ENCODE data around the gene CASP8AP2.
"Not testable (repeated sequence)": the region's sequence is repeated elsewhere in the genome, so short reads cannot be mapped to it uniquely, and the experiment has no call there.

CASP8AP2 gene

DNA sequence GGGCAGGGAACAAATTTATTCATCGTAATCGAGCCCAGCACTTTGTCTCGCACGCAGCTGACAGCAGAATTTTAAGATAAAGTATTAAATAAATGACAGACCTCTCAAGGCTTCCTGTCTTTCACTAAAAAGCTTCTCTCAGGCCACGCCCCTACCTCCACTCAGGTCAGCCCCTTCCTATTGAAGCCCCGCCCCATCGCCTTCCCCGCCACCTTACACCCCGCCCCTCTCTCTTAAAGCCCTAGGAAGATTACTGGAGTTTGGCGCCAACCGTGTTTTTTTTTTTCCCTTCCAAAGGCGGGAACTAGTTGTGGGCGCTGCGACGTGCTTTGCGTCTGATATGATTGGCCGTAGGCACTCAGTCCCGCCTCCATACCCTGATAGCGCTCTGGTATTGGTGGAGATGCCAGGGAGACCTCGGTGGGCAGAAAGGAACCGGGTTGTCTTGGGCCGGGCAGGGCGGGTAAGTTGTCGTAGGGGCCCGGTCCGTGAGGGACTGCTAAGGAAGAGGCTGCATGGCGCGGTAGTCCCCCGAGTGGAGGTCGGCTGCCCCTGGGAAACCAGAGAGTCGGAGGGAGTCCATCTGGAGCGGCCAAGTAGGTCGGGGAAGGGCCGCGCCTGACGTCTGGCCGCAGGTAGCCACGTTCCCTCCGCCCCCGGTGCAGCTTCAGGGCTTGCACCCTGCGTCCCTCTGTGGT lies at the start of gene CASP8AP2:
Gene CASP8AP2, plus strand, starts transcription at position 409 of the 698 bp plus-strand sequence.
- peak; percentile 85 for DNase-seq (ENCODE audit: low read depth)

DNA sequence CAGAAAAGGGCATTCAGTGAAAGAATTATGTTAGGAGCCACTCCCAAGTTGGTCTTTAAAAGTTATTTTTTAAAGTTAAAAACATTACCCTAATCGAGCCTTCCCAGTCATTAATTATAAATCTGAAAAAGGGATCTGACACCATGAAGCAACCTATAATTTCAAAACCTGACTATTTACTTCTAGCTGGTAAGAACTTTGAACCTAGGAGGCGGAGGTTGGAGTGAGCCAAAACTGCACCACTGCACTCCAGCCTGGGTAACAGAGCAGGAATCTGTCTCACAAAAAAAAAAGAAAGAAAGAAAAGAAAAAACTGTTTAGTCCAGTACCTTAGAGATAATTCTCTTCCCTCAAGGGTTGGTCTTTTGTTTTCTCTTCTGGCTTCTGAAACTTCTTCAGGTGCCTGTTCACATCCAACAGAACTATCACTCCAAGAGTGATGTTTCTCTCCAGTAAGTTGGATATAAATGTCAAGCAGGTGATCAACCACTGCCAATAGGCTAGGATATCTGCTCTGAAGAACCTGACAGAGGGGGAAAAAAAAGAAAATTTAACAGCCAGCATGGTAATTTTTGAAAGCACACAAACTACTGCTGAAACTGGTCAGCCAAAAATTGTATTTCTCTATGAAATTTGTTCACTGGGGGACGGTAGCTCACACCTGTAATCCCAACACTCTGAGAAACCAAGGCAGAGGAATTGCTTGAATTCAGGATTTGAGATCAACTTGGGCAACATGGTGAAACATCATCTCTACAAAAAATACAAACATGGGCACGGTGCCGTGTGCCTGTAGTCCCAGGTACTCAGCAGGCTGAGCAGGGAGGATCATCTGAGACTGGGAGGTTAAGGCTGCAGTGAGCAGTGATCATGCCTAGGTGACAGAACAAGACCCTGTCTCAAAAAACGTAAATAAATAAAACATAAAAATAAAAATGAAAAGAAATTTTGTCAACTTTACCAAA lies 48.3 kb upstream of the CASP8AP2 start:
- no peak for DNase-seq (ENCODE audit: low read depth)

DNA sequence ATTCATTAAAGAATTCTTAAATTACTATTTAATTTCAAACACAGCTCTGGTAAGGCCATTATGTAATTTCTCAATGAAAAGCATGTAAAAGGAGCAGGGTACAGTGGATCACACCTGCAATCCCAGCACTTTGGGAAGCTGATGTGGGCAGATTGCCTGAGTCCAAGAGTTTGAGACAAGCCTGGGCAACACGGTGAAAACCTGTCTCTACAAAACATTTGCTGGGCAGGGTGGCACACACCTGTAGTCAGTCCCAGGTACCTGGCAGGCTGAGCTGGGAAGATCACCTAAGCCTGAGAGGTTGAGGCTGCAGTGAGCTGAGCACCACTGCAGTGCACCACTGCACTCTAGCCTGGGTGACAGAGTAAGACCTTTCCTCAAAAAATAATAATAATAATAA lies 47.5 kb upstream of the CASP8AP2 start:
- DNase-seq (ENCODE audit: low read depth), result no peak

DNA sequence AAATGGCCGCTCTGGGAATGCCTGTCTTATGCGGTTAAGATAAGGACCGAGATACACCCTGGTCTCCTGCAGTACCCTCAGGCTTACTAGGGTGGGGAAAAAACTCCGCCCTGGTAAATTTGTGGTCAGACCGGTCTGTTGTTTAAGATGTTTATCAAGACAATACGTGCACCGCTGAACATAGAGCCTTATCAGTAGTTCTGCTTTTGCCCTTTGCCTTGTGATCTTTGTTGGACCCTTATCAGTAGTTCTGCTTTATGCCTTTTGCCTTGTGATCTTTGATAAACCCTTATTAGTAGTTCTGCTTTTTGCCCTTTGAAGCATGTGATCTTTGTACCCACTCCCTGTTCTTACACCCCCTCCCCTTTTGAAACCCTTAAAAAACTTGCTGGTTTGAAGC lies 46.4 kb upstream of the CASP8AP2 start:
- DNase-seq (ENCODE audit: low read depth), result not testable (repeated sequence)

DNA sequence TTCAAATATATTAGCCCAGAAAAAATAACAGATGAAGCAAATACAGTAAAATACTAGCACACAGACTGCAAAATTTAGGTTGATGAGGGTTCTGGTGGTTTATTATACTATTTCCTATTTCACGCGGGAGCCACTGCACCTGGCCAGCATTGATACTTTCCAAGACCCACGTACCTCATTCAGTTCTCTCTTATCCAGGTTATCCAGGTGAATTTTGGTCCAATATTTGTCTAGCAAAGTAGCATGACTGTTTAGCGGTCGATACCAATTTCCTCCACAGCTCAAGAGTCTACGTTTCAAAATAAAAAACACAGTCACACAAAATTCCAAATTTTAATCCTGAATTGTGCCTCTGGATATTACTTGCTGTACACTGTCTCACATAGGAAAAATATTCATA lies 44.8 kb upstream of the CASP8AP2 start:
- no peak for DNase-seq (ENCODE audit: low read depth)

DNA sequence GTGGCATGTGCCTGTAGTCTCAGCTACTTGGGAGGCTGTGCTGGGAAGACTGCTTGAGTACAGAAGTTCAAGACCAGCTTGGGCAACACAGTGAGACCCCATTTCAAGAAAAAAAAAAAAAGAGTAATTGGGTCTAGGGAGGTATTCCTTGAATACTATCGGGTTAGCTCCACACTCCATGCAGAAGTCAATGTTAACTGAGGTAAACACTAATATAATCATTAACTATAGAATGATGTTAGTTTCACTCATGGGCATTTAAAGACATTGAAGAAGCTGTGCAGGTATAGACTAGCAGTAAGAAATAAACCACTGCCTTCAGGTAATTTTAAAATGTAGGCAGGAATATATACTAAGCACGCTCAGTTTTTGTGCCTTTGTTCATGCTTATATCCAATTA lies 42.7 kb upstream of the CASP8AP2 start:
- no peak for DNase-seq (ENCODE audit: low read depth)

DNA sequence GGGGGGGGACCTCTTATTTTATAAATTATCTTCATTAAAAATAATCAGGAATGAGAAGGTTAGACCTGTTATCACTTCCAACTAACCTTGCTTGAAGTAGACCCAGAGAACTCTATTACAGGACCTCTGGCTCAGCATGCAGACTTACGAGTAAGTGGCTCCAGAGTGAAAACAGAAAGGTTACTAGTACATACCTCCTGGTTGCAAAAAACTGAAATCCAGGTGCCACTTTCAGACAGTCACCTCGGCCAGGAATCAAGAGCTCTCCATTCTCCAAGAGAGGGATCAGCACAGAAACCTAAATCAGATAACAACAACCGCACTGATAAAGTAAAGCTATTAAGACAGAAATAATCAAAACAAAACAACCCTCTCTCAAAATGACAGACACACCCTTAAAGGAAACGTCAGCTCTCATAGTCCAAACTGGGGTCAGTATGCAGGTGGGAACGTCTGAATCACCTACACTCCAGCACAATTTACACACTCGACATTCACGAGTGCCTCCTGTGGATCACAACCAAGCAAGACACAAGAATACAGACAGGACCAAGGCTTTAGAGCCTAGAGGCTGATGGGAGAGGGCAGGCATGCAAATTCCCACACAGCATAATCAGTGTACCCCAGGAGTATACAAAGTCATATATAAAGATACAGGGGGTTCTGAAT lies 41.9 kb upstream of the CASP8AP2 start:
- no peak for DNase-seq (ENCODE audit: low read depth)

DNA sequence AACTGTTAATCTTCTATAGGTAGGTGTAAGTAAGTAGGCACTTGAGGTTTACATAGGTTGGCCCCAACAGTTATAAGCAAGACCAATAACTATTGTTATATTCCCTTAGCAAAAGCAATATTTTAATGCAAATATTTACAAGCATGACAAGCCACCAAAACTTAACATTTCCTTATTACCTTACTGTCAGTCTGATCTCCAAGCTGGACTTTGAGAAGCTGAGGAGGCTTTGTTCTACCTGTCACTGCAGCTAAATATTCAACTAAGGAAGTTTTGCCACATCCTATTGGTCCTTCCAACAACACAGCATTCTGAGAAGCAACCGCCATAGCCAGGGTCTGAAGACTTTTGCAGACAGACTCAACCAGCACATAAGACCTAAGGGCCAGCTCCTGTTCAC lies 39.7 kb upstream of the CASP8AP2 start:
- DNase-seq (ENCODE audit: low read depth), result no peak

DNA sequence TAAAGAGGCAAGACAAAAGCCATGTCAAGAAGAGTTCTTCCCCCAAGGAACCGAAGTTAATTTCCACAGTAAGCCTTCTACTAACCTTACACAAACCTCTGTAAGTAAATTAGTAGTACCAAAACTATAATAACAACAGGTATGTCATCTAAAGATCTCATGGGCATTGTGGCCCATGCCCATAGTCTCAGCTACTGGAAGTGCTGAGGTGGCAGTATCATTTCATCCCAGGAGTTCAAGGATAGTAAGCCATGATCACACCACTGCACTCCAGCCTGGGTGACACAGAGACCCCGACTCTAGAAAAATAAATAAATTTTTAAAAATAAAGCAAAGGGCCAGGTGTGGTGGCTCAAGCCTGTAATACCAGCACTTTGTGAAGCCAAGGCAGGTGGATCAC lies 39.3 kb upstream of the CASP8AP2 start:
- no peak for DNase-seq (ENCODE audit: low read depth)

DNA sequence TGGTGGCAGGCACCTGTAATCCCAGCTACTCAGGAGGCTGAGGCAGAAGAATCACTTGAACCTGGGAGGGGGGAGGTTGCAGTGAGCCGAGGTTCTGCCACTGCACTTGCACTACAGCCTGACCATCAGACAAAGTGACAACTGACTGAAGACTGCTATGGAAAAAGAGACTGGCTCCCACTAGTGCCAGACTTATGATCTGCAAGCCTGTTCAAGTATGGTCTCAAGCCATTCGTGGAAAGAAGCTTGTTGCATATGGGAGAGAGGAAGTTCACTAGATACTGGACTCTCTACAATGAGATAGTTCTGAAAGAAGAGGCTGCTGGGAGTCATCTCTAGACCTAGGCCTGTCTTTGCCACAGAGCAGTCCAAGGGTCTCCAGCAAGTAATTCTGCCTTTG lies 36.8 kb upstream of the CASP8AP2 start:
- DNase-seq (ENCODE audit: low read depth), result no peak

DNA sequence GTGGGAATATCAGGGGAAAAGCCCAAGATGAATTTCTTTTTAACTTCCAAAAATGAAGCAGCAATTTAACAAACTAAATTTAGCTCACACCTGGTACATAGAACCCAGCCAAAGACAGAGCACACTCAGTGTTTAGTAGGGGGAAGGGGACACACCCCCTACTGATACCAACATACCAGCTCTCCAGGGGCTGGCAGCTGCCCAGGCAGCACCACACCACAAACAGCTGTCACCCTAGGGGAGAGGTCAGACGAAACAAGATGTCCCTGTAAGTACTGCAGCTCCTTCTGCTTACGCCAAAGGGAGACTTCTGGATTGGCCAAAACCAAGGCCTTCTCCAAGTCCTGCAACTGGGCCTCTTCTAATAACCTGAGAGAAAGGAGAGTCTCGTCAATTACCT lies 36.1 kb upstream of the CASP8AP2 start:
- DNase-seq (ENCODE audit: low read depth), result no peak

DNA sequence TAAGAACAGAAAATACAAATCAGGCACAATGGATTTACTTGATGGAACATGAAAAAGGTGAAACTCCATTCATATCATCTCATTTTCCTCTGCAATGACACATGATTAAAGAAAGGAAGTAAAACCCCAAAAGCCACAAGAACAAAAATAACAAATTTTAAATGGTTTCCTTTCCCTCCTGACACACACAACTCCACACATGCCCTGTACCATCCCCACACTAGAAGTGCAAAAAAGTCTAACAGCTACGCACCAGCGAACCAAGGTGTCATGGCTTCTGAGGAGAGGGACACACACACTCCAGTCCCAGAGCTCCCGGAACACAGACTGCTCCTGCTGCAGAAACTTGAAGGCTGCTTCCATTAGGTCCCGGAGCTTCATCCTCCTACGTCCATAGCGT lies 35.4 kb upstream of the CASP8AP2 start:
- no peak for DNase-seq (ENCODE audit: low read depth)

DNA sequence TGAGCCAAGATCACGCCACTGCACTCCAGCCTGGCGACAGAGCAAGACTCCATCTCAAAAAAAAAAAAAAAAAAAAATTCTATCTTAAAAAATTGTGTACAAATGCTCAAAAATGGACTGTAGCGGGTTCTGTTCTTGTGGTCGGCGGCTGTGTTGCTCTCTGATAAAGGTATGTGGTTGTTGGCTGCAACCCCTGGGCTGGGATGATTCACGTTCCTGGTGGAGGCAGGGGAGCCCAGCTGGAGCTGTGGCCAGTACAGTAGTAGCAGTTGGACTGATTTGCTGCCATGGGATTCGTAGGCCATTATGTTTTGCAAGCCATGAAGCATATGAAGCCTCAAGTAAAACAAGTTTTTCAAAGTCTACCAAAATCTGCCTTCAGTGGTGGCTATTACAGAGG lies 32.4 kb upstream of the CASP8AP2 start:
- DNase-seq (ENCODE audit: low read depth), result no peak

DNA sequence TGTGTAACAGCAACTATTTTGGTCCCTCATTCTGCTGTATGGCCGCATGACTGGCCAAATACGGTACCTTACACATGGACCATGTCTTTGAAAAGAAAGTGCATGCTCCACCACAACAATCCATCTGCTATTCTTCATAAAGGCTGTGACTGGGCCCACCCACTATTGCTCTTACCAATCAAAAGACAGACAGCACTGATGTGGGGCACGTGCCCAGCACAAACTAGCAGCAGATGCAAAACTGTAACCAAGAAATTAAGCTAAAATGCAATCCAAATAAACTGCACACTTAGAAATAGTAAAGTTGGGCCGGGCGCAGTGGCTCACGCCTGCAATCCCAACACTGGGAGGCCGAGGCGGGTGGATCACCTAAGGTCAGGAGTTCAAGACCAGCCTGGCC lies 30.6 kb upstream of the CASP8AP2 start:
- no peak for DNase-seq (ENCODE audit: low read depth)

DNA sequence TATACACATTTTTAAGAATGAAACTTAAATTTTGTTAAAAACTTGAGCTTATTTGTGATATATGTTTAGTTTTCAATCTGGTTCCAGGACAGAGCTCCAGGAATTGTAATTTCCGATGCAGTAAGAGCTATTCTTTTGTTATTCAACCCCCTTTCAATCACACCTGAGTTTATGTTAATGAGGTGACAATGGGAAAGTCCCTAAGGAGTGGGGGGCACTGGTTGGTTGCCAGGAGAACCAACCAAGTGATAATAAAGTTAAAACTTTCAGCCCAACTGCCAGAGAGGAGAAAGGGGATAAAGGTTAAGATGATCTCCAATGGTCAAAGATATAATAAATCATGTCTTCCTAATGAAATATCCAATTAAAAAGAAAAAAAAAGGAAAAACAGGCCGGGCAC lies 29.9 kb upstream of the CASP8AP2 start:
- no peak for DNase-seq (ENCODE audit: low read depth)

DNA sequence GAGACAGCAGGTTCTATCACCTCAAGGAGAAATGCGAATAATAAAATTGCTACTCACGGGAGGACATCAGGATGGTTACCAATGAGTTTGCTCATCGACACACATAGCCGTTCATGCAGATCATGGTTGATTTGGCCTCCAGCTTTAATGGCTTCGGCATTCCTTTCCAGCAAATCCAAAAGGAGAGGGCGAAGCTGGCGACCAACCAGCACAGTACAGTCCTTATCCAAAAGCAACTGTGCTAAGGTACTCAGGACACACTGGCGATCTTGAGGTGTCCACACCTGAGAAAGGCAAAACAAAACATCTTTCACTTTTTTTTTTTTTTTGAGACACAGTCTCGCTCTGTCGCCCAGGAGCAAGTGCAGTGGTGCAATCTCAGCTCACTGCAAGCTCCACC lies 26.4 kb upstream of the CASP8AP2 start:
- DNase-seq (ENCODE audit: low read depth), result no peak

DNA sequence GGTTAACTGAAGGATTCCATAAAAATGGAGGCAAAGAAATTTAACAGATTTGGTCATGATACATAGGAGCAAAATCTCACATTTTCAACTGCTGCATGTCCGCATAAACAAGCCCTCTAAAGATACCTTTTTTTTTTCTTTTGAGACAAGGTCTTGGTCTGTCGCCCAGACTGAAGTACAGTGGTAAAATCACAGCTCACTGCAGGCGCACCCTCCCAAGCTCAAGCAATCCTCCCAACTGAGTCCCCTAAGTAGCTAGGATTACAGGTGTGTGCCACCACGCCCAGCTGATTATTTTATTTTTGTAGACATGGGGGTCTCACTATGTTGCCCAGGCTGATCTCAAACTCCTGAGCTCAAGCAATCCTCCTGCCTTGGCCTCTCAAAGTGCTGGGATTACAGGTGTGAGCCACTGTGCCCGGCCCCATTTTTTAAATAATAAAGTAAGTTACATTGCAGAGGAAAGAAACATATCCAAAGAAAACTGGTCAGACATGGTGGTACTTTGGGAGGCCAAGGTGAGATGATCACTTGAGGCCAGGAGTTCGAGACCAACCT lies 23.8 kb upstream of the CASP8AP2 start:
- no peak for DNase-seq (ENCODE audit: low read depth)

DNA sequence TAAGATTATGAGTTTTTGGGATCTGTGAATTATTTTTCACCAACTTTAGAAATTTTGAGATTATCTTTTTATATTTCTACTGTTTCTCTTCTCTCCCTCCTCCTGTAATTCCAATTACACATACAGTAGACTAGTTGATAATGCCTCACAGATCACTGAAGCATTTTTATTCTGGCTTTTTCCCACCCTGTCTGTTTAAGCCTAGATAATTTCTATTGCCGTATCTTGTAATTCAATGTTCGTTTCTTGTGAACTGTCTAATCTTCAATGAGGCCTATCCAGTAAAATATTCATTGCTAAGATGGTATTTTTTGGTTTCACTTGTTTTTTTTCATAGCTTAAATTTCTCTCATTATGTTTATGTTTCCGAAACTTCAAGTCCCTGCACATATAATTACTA lies 22.1 kb upstream of the CASP8AP2 start:
- DNase-seq (ENCODE audit: low read depth), result no peak

DNA sequence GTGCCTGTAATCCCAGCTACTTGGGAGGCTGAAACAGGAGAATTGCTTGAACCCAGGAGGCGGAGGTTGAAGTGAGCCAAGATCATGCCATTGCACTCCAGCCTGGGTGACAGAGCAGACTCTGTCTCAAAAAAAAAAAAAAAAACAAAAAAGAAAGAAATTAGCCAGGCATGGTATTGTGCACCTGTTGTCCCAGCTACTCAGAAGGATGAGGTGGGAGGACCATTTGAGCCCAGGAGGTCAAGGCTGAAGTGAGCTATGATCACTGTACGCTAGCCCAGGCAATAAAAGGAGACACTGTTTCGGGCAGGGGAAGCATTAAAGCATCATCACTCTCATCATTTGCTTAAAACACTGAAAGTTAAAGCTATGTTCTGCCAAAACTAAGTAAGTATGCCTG lies 16.3 kb upstream of the CASP8AP2 start:
- not testable (repeated sequence) for DNase-seq (ENCODE audit: low read depth)

DNA sequence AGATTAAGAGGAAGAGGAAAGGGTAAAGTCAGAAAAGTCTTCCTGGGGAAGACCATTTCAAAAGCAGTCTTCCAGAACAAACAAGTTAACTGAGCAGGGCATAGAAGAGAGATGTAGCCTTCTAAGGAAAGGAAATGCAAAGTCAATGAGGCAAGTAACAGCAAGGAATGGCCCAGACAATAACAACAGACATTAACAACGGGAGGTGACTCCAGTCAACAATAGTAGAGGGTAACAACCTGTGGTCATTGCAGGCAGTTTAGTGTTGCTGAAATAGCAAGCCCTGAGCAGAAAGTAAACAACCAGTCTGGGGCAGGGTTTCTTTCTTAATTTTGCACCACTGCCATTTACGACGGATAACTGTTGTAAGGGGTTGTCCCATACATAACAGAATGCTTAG lies 12.2 kb upstream of the CASP8AP2 start:
- DNase-seq (ENCODE audit: low read depth), result no peak

DNA sequence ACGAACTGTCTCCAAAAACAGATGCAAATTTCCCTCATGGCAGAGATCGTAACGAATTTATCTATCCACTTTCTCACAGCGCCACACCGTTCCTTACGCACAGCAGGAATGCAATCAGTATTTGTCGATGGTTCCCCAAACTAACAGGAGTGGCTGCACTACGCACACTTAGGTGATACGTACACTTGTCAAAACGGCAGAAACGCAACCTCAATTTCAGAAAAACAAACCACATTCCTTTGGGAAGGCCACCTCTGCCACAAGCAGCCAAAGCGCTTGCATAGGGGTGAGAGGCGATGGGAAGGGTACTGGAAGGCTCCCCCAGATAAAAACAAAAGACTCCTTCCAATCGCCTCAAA lies 10.7 kb upstream of the CASP8AP2 start:
- DNase-seq (ENCODE audit: low read depth), result peak; percentile 19

DNA sequence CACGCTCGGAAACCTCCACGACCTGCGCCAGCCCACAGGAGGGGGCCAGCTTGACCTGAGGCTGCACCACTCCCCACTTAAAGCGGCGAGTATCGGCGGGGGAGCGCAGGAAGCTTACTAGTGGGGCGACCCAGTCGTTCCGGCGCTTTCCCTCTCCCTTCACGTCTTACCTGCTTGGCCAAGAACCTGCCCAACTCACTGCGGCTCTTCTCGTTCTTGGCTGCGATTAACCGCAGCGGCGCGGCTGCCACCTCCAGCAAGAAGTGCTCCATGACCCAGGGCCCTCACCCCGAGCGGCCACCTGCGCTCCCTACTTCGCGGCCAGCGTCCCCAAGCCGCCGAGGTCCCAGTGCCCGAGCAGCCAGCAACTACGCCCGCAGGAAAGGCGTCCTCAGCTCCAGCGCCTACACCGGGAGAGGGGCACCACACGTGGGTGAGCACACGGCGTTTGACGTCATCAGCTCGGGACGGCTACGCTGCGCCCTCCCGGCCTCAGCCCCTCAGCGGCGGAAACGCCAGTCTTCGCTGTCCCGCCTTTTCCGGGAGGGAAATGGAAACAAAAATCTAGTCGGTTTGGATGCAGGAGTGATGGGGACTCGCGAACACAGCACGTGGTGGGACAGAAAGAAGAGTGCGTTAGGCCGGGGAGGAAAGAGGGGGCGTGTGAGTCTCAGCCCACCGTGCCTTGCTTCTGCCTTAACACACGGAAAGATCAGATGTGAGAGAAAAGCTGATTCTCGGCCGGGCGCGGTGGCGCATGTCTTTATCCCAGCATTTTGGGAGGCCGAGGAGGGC lies 10.1 kb upstream of the CASP8AP2 start, which contains the start of gene MDN1:
Gene MDN1, minus strand, starts transcription at position 459 of the 795 bp plus-strand sequence. Its CDS starts 187 bp downstream, at position 272.
- peak; percentile 81 for DNase-seq (ENCODE audit: low read depth)
